ENCODE measurements around the gene CELF2. TPM values are rescaled to one million over a fixed set of nuclear protein-coding genes. Genes with fewer than 3 reads are reported as not detected.

Gene CELF2
- total RNA-seq, 1 donor from 2014 or later: 54.3 TPM

DNA sequence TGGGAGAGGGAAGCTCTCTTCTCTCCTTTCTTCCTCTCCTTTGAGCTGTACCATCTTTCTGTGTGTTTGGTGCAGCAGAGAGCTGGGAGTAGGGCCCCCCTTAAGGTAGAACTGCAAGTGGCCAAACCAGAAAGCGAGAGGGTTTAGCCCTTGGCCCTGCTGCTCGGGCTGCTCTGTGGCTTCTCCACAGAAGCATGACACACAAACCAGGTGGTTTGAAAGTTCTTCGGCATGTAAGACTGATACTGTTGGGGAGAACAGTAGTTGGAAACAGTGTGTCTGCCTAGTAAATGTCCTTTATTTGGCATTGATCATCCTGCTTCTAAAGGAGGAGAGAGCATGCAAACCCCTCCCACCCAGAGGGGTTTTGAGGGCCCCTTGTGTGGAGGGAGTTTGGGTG lies 277.8 kb downstream of the CELF2 start:
- Histone ChIP-seq H3K4me3 (no peak overlapping the region), H3K36me3 (peaks cover 0 to 4% of the 10 kb centered on the region in 2 donors), H3K27ac (no peak overlapping the region), H3K4me1 (no peaks in the 10 kb centered on the region), H3K9me3 (no peaks in the 10 kb centered on the region), H3K27me3 (no peaks in the 10 kb centered on the region)
- TF ChIP-seq POLR2AphosphoS5 (IDR thresholded peaks at IDR 0.05; ENCODE audit: insufficient read depth in 1 of 2, low read depth in 1 of 2): no peak
- no peak for TF ChIP-seq POLR2A (IDR thresholded peaks at IDR 0.05)
- TF ChIP-seq, protein P1, sequence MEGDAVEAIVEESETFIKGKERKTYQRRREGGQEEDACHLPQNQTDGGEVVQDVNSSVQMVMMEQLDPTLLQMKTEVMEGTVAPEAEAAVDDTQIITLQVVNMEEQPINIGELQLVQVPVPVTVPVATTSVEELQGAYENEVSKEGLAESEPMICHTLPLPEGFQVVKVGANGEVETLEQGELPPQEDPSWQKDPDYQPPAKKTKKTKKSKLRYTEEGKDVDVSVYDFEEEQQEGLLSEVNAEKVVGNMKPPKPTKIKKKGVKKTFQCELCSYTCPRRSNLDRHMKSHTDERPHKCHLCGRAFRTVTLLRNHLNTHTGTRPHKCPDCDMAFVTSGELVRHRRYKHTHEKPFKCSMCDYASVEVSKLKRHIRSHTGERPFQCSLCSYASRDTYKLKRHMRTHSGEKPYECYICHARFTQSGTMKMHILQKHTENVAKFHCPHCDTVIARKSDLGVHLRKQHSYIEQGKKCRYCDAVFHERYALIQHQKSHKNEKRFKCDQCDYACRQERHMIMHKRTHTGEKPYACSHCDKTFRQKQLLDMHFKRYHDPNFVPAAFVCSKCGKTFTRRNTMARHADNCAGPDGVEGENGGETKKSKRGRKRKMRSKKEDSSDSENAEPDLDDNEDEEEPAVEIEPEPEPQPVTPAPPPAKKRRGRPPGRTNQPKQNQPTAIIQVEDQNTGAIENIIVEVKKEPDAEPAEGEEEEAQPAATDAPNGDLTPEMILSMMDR (IDR thresholded peaks at IDR 0.05): no peak
- intact Hi-C loops (cut with DNase I): no loop called here
- peak; percentile 14 to 29 for DNase-seq (ENCODE audit: extremely low spot score in 2 of 2)

DNA sequence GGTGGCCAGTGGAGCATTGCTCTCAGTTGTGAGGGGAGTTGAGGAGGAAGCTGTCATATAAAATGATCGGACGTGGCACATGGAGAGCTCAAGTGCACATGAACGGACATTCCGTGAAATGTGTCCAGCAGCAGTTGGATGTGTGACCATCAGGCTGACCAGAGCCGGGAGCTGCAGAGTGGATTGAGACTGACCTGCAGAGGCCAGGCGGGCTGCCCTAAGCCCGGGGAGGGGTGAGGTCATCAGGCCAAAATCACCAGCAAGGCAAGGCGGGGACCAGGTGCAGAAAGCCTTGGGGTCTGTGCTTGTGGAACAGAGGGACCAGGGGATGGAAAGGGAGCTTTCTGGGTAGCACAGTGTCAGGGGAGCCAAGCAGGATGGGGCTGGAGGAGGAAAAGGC lies 279.5 kb downstream of the CELF2 start:
- Histone ChIP-seq H3K4me3 (no peak overlapping the region), H3K4me1 (no peaks in the 10 kb centered on the region), H3K27me3 (no peaks in the 10 kb centered on the region), H3K9me3 (no peaks in the 10 kb centered on the region), H3K27ac (no peak overlapping the region), H3K36me3 (peaks cover 0 to 4% of the 10 kb centered on the region in 2 donors)
- TF ChIP-seq POLR2AphosphoS5 (IDR thresholded peaks at IDR 0.05; ENCODE audit: insufficient read depth in 1 of 2, low read depth in 1 of 2): no peak
- no peak for TF ChIP-seq POLR2A (IDR thresholded peaks at IDR 0.05)
- TF ChIP-seq, protein P1 (IDR thresholded peaks at IDR 0.05): no peak
- intact Hi-C loops (cut with DNase I): no loop called here
- DNase-seq (ENCODE audit: extremely low spot score in 2 of 2): peak in 1 of 2 donors; percentile 58

DNA sequence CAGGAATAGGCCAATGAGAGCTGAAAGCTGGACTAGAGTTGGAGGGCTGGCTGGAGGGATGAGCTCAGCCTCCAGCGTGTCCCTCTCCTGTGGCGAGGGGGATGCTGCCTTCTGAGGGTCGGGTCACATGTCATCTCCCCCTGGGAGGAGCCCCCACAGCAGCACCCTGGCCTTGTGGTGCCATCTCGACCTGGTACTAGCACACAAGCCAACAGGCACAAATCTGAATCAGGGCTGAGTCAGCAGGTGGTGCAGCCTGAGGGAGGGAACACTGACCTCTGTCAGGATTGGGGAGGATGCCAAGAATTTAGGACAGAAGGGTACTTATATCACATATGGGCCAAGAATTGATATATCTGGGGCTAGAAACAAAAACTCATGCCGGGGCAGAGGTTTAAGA lies 280.4 kb downstream of the CELF2 start:
- H3K36me3 ChIP-seq: peaks cover 0 to 4% of the 10 kb centered on the region in 2 donors
- H3K27ac ChIP-seq: no peak overlapping the region
- intact Hi-C loops (cut with DNase I): no loop called here
- H3K4me3 ChIP-seq: no peak overlapping the region
- H3K4me1 ChIP-seq: no peaks in the 10 kb centered on the region
- no peaks in the 10 kb centered on the region for H3K27me3 ChIP-seq
- peak; percentile 52 to 78 for DNase-seq (ENCODE audit: extremely low spot score in 2 of 2)
- no peak for TF ChIP-seq POLR2AphosphoS5 (IDR thresholded peaks at IDR 0.05; ENCODE audit: insufficient read depth in 1 of 2, low read depth in 1 of 2)
- TF ChIP-seq, protein P1 (IDR thresholded peaks at IDR 0.05): no peak
- no peak for TF ChIP-seq POLR2A (IDR thresholded peaks at IDR 0.05)
- no peaks in the 10 kb centered on the region for H3K9me3 ChIP-seq

DNA sequence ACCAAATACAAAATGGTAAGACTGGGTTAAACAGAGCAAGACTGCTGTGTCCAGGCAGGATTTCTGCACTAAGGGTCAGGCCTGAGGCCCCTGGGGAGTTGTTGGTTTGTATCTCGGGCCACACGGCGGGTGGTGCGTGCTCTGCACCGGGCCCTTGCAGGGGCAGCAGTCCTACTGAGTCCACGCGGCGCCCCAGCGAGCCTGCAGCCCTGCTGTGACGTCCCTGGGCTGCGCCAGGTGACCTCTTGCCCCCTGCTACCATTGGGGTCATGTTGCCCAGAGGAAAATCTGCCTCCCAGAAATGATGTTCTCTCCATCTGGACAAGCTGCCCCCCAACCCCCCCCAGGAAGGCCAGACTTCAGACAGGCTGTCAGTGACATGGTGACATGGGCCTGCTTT lies 281.5 kb downstream of the CELF2 start:
- Histone ChIP-seq H3K27ac (no peak overlapping the region), H3K9me3 (no peaks in the 10 kb centered on the region), H3K4me3 (no peak overlapping the region), H3K4me1 (no peaks in the 10 kb centered on the region), H3K27me3 (no peaks in the 10 kb centered on the region), H3K36me3 (peaks cover 0 to 3% of the 10 kb centered on the region in 2 donors)
- intact Hi-C loops (cut with DNase I): no loop called here
- DNase-seq (ENCODE audit: extremely low spot score in 2 of 2): peak; percentile 67 to 74
- no peak for TF ChIP-seq POLR2AphosphoS5 (IDR thresholded peaks at IDR 0.05; ENCODE audit: insufficient read depth in 1 of 2, low read depth in 1 of 2)

DNA sequence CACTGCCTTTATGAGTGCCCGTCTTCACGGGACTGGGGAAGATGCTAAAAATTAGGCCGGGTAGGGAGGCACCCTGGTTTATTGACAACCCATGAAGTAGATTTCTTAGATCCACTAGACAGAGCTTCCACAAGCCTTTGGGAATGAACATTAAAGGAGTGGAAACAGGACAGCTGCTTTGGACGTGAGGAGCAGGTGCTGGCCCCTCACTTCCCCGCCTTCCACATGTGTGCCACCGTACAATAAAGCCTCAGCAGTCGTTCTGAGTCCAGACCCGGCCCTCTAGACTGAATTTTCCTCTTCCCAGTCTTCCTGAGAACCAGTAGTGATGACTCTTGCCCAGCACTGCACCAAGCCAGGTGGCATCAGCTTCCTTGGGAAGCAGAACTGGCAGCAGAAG lies 282.4 kb downstream of the CELF2 start:
- H3K36me3 ChIP-seq: no peaks in the 10 kb centered on the region
- H3K27ac ChIP-seq: no peak overlapping the region
- TF ChIP-seq POLR2A (IDR thresholded peaks at IDR 0.05) (no peak), POLR2AphosphoS5 (IDR thresholded peaks at IDR 0.05; ENCODE audit: insufficient read depth in 1 of 2, low read depth in 1 of 2) (no peak)
- TF ChIP-seq, protein P1 (IDR thresholded peaks at IDR 0.05): no peak
- no peaks in the 10 kb centered on the region for H3K4me1 ChIP-seq
- H3K9me3 ChIP-seq: no peaks in the 10 kb centered on the region
- intact Hi-C loops (cut with DNase I): no loop called here
- peak; percentile 54 to 61 for DNase-seq (ENCODE audit: extremely low spot score in 2 of 2)
- H3K27me3 ChIP-seq: no peaks in the 10 kb centered on the region
- H3K4me3 ChIP-seq: no peak overlapping the region

Measured in vagina (tissue), 2 donors.